LNCAP (cell line): ENCODE measurements around the gene PTPRCAP.
A peak's percentile ranks its signal among the peaks of the same experiment; 100 is the strongest.

Experiments
- CTCF ChIP-seq: fragments of 450-650 bp; IDR thresholded peaks from 2 replicates; pipeline ENCODE4 v1.5.1; 2017; ENCODE audit warnings: mild to moderate bottlenecking

The PTPRCAP gene

GRCh38 chr11:67407688-67408163 is 29.8 kb downstream of the PTPRCAP start:
- TF ChIP-seq CTCF: no peak

GRCh38 chr11:67406969-67407687 is 30.4 kb downstream of the PTPRCAP start:
- TF ChIP-seq CTCF: no peak

GRCh38 chr11:67406420-67406968 is 31.0 kb downstream of the PTPRCAP start:
- TF ChIP-seq CTCF: no peak

- TF ChIP-seq CTCF: no peak
These were observed 31.7 kb downstream of the PTPRCAP start for GRCh38 chr11:67405688-67406339.

- TF ChIP-seq CTCF: no peak
These were observed 32.3 kb downstream of the PTPRCAP start for GRCh38 chr11:67405196-67405567.

- no peak for TF ChIP-seq CTCF
These were observed 32.8 kb downstream of the PTPRCAP start for GRCh38 chr11:67404515-67405195.

GRCh38 chr11:67401495-67402191 is 35.8 kb downstream of the PTPRCAP start, which contains the start of gene PPP1CA:
Gene PPP1CA, minus strand, starts transcription at chr11:67401858. Its CDS starts 76 bp downstream, at chr11:67401782.
- TF ChIP-seq CTCF: peak; percentile 68
